ENCODE results near the gene MKKS. TPM values are rescaled to one million over a fixed set of nuclear protein-coding genes. Genes with fewer than 3 reads are reported as not detected.

MKKS gene
- total RNA-seq, 4 donors from 2014 or later: 4.7 to 15.4 (median 12.9) TPM

DNA sequence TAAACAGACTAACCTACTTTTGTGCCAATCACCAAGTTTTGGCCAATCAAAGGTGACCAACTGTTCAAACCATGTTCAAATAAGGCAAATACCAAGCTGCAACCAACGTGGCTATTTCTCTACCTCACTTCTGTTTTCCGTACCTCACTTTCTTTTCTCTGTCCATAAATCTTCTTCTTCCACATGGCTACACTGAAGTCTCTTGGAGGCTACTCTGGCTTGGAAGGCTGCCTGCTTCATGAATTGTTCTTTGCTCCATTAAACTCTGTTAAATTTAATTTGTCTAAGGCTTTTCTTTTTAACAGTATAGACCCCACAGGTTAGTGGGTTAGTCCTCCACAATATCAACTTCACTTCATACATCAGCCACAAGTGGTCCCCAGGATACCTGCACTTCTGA is 58.8 kb downstream of the MKKS start:
- Histone ChIP-seq H3K27ac (no peak overlapping the region), H3K36me3 (no peaks in the 10 kb centered on the region), H3K27me3 (no peaks in the 10 kb centered on the region), H3K9me3 (no peaks in the 10 kb centered on the region), H3K4me1 (no peaks in the 10 kb centered on the region), H3K4me3 (no peak overlapping the region)
- TF ChIP-seq, protein P1, sequence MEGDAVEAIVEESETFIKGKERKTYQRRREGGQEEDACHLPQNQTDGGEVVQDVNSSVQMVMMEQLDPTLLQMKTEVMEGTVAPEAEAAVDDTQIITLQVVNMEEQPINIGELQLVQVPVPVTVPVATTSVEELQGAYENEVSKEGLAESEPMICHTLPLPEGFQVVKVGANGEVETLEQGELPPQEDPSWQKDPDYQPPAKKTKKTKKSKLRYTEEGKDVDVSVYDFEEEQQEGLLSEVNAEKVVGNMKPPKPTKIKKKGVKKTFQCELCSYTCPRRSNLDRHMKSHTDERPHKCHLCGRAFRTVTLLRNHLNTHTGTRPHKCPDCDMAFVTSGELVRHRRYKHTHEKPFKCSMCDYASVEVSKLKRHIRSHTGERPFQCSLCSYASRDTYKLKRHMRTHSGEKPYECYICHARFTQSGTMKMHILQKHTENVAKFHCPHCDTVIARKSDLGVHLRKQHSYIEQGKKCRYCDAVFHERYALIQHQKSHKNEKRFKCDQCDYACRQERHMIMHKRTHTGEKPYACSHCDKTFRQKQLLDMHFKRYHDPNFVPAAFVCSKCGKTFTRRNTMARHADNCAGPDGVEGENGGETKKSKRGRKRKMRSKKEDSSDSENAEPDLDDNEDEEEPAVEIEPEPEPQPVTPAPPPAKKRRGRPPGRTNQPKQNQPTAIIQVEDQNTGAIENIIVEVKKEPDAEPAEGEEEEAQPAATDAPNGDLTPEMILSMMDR (IDR thresholded peaks at IDR 0.05): no peak
- no peak for TF ChIP-seq POLR2A (IDR thresholded peaks at IDR 0.05)
- WGBS, 2 donors: 59 to 77% methylated on average over 2 of the region's 2 CpGs
- intact Hi-C loops (cut with DNase I): no loop called here
- DNase-seq: no peak

DNA sequence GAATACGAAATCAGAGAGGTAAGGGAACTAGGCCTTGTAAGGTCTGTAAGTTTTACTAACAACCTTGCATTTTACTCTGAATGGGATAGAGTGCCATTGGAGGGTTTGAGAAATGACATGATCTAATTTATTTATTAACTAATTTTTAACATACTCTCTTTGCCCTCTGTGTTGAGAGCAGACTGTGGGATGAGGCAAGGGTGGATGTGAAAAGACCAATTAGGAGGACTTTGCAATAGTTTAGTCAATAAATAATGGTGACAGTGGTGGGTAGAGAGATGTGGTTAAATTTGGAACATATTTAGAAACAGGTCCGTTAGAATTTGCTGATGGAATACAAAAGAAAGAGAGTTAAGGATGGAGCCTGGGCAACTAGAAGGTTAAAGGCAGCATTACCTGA is 60.0 kb downstream of the MKKS start:
- H3K27me3 ChIP-seq: no peaks in the 10 kb centered on the region
- H3K9me3 ChIP-seq: no peaks in the 10 kb centered on the region
- no peaks in the 10 kb centered on the region for H3K36me3 ChIP-seq
- H3K27ac ChIP-seq: no peak overlapping the region
- H3K4me1 ChIP-seq: no peaks in the 10 kb centered on the region
- DNase-seq: no peak
- 59 to 69% methylated on average over 2 of the region's 2 CpGs for WGBS, 2 donors
- no peak for TF ChIP-seq POLR2A (IDR thresholded peaks at IDR 0.05)
- TF ChIP-seq, protein P1 (IDR thresholded peaks at IDR 0.05): no peak
- no peak overlapping the region for H3K4me3 ChIP-seq
- intact Hi-C loops (cut with DNase I): no loop called here

DNA sequence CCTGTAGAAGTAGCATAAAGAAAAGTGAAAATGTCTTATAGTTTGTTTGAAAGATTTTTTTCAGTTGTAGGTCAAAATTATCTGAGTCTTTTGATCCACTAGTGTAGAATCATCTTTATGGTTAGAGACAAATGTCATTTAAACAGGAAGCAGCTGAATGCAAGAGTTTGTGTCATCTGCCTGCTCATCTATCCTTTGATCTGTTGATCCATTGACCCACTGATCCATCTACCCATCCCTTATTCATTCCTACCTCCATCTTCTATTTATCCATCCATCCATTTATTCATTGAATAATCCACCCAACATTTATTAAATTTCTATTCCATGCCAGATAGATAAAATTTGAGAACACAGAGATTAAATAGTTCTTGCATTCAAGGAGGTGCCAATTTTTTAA is 62.6 kb downstream of the MKKS start:
- H3K27ac ChIP-seq: no peak overlapping the region
- no peak for DNase-seq

DNA sequence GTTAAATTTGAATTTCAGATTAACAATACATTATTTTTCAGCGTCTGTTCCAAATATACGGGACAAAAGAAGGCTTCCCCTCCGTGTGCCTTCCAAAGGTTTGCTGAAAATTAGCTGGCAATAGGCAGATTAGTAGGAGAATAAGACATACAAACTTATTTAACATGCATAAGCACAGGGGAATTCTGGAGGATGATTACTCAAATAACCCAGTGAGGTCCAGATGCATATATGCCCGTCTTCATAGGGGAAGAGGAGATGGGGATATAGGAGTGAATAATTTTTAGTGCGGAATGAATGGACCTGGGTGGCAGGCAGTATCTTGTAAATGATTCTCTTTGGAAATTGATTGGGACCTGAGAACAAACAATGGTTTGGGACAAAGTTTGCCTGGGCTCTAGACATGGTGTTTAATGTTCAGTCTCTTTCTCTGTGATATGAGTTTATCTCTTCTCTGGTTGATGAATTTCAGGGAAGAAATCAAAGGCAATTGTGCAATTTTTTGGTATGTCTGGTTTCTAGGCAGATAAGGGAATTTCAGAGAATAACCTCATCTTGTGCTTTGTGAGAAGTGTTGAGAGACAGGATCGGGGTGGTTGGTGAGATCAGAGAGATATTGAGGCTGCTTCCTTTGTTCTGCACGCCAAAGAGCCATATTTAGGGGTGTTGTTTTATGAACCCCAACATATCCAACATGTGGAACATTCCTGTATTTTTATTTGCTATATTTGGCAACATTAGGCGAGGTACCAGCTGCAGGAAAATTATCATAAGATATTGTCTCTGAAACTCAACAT is 63.7 kb downstream of the MKKS start:
- Histone ChIP-seq H3K4me1 (no peaks in the 10 kb centered on the region), H3K9me3 (no peaks in the 10 kb centered on the region), H3K36me3 (no peaks in the 10 kb centered on the region), H3K4me3 (no peak overlapping the region), H3K27me3 (no peaks in the 10 kb centered on the region), H3K27ac (peak overlapping the region in 1 of 4 donors; percentile 28)
- intact Hi-C loops (cut with DNase I): no loop called here
- TF ChIP-seq POLR2A (IDR thresholded peaks at IDR 0.05): no peak
- WGBS, 2 donors: 42 to 48% methylated on average over 8 of the region's 8 CpGs
- DNase-seq: no peak

More for the DNA sequence above, 62.6 kb downstream of the MKKS start:
- no peaks in the 10 kb centered on the region for H3K9me3 ChIP-seq
- no peaks in the 10 kb centered on the region for H3K36me3 ChIP-seq
- intact Hi-C loops (cut with DNase I): no loop called here
- TF ChIP-seq, protein P1 (IDR thresholded peaks at IDR 0.05): no peak
- no peak for TF ChIP-seq POLR2A (IDR thresholded peaks at IDR 0.05)
- H3K27me3 ChIP-seq: no peaks in the 10 kb centered on the region
- H3K4me3 ChIP-seq: no peak overlapping the region
- no peaks in the 10 kb centered on the region for H3K4me1 ChIP-seq

DNA sequence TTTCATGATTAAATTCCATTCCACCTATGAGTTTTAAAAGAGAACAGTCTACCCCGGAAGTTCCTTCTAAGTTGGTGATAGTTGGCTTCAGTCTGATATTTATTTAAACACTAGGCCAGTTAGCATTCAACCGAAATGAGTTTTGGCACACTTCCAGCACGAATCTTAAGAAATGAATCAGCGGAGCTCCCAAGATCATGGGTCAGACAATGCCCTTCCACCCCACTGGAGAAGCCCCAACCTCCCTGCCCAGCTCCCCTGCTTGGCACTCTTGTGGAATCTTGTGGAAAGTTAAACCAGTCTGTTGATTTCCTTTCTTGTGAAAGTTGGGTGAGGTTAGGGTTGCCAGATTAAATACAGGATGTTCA is 64.3 kb downstream of the MKKS start:
- DNase-seq: no peak
- Histone ChIP-seq H3K4me3 (no peak overlapping the region), H3K9me3 (no peaks in the 10 kb centered on the region), H3K4me1 (no peaks in the 10 kb centered on the region), H3K27me3 (no peaks in the 10 kb centered on the region), H3K27ac (no peak overlapping the region), H3K36me3 (no peaks in the 10 kb centered on the region)
- WGBS, 2 donors: 11 to 22% methylated on average over 4 of the region's 4 CpGs
- TF ChIP-seq POLR2A (IDR thresholded peaks at IDR 0.05): no peak
- TF ChIP-seq, protein P1 (IDR thresholded peaks at IDR 0.05): no peak
- intact Hi-C loops (cut with DNase I): no loop called here

DNA sequence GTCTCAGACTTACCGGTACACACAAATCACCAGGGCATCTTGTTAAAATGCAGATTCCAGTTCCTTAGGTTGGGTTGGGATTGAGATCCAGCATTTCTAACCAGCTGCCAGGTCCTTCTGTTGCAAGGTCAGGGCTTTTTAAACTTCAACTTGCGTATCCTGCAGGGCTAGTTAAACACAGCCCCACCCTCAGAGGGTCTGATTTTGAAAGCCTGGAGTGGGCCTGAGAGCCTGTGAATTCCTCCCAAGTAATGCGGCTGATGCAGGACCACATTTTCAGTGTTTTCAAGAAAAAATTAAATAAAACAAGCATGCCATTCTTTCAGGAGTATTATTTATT is 65.3 kb downstream of the MKKS start:
- DNase-seq: no peak
- WGBS, 2 donors: 95% methylated on average over 3 of the region's 3 CpGs
- no peak overlapping the region for H3K27ac ChIP-seq
- no peaks in the 10 kb centered on the region for H3K36me3 ChIP-seq
- intact Hi-C loops (cut with DNase I): no loop called here
- no peak for TF ChIP-seq POLR2A (IDR thresholded peaks at IDR 0.05)
- TF ChIP-seq, protein P1 (IDR thresholded peaks at IDR 0.05): no peak
- no peaks in the 10 kb centered on the region for H3K9me3 ChIP-seq
- H3K4me1 ChIP-seq: no peaks in the 10 kb centered on the region
- H3K4me3 ChIP-seq: no peak overlapping the region
- H3K27me3 ChIP-seq: no peaks in the 10 kb centered on the region
